Caco-2 (cell line): ENCODE results near the gene SPSB4. TPM values are rescaled to one million over a fixed set of nuclear protein-coding genes. Genes with fewer than 3 reads are reported as not detected.

Experiments used
- BruUV-seq: library from RNA; stranded (reverse); fragments of 400-500 nt; replicated peaks from 2 replicates; lab custom pipeline; 2021; lab: Mats Ljungman, UMichigan
- CTCF ChIA-PET: fragments of 300-600 bp; sonication (Branson Sonifier 250); formaldehyde crosslinking; loops from one replicate; lab custom pipeline; 2022; ENCODE audit warnings: antibody characterized with exemption; lab: Charles Lee
- POLR2A ChIA-PET: fragments of 300-600 bp; sonication (Branson Sonifier 250); formaldehyde crosslinking; loops from one replicate; lab custom pipeline; 2022; ENCODE audit warnings: antibody characterized with exemption; lab: Charles Lee
- DNase-seq, 2 experiments: peaks; one replicate each; pipeline versions ENCODE4 v3.0.0 to v3.0.0-alpha.2; 2020 to 2022
- H3K27me3 ChIP-seq: replicated peaks from 2 replicates; pipeline ENCODE4 v1.6.0; 2011; ENCODE audit warnings: low read length; ENCODE audit not compliant: control insufficient read depth, insufficient read depth
- H3K36me3 ChIP-seq: 2 replicates; pipeline ENCODE4 v1.5.1; 2011; ENCODE audit warnings: low read length; ENCODE audit not compliant: control insufficient read depth, insufficient read depth
- H3K4me1 ChIP-seq: fragments of 250-450 bp; sonication (Bioruptor Pico); 2 replicates; pipeline ENCODE4 v1.5.1; 2020; ENCODE audit warnings: mild to moderate bottlenecking
- H3K4me3 ChIP-seq: 2 replicates; pipeline ENCODE4 v1.5.1; 2011; ENCODE audit warnings: low read depth, mild to moderate bottlenecking, control low read depth, low read length
- H3K9me3 ChIP-seq: fragments of 250-450 bp; sonication (Bioruptor Pico); 2 replicates; pipeline ENCODE4 v1.5.1; 2020; ENCODE audit warnings: mild to moderate bottlenecking, moderate library complexity
- H3K27ac Mint-ChIP-seq: one replicate; pipeline ENCODE4 v1.8.0; 2022; ENCODE audit warnings: mixed read lengths; ENCODE audit not compliant: unreplicated experiment
- H3K27me3 Mint-ChIP-seq: one replicate; pipeline ENCODE4 v1.8.0; 2022; ENCODE audit warnings: mixed read lengths; ENCODE audit not compliant: insufficient read depth, unreplicated experiment
- H3K36me3 Mint-ChIP-seq: one replicate; pipeline ENCODE4 v1.8.0; 2022; ENCODE audit warnings: mild to moderate bottlenecking, mixed read lengths; ENCODE audit not compliant: insufficient read depth, unreplicated experiment
- H3K4me1 Mint-ChIP-seq: one replicate; pipeline ENCODE4 v1.8.0; 2022; ENCODE audit warnings: low read depth, mixed read lengths; ENCODE audit not compliant: unreplicated experiment
- H3K4me3 Mint-ChIP-seq: one replicate; pipeline ENCODE4 v1.8.0; 2022; ENCODE audit warnings: mild to moderate bottlenecking, moderate library complexity, mixed read lengths; ENCODE audit not compliant: unreplicated experiment
- H3K9me3 Mint-ChIP-seq: one replicate; pipeline ENCODE4 v1.8.0; 2022; ENCODE audit warnings: mixed read lengths; ENCODE audit not compliant: unreplicated experiment
- intact Hi-C: fragments of 100-400 bp; cut with micrococcal nuclease; formaldehyde crosslinking; loops from one replicate; pipeline ENCODE4 v1.10.0; 2022; ENCODE audit not compliant: unreplicated experiment
- total RNA-seq: library from RNA; stranded (reverse); gene quantifications from 2 replicates; pipeline ENCODE4 v1.2.3, GENCODE V29; 2022
- TF ChIP-seq, protein P1 (sequence below), 2 experiments: fragments of 200-600 bp in 1 of 2; IDR thresholded peaks; 1 replicate in 1 of 2; 2 replicates in 1 of 2; pipeline versions ENCODE4 v1.5.1 to v1.8.0; 2011 to 2022; ENCODE audit warnings: antibody characterized with exemption in 1 of 2, control low read depth in 1 of 2, inconsistent platforms in 1 of 2, low read depth in 1 of 2, low read length in 1 of 2, mild to moderate bottlenecking in 1 of 2, moderate library complexity in 1 of 2; ENCODE audit not compliant: insufficient read depth in 1 of 2, severe bottlenecking in 1 of 2, unreplicated experiment in 1 of 2

The SPSB4 gene
- total RNA-seq, 1 experiment from 2014 or later = not detected

DNA sequence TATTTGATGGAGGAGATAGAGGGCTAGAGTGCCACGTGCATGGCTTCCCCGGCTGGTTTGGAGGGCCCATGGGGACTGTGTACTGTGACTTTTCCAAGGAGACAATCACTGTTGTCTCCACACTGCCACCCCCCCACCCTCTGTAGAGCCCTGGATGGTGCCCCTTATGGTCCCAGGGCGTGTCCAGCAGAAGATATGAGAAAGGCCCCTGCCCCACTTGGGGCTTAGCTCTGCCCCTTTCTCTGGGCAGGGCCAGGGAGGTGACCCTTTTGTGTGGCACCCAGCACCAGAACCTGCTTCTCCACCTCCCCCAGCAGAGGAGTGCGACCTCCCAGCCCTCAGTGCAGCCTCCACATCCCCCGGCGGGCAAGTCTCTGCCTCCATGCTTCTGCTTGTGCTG is 32.1 kb downstream of the SPSB4 start:
- ChIA-PET POLR2A (no interaction called here), CTCF (no interaction called here)
- TF ChIP-seq, protein P1, sequence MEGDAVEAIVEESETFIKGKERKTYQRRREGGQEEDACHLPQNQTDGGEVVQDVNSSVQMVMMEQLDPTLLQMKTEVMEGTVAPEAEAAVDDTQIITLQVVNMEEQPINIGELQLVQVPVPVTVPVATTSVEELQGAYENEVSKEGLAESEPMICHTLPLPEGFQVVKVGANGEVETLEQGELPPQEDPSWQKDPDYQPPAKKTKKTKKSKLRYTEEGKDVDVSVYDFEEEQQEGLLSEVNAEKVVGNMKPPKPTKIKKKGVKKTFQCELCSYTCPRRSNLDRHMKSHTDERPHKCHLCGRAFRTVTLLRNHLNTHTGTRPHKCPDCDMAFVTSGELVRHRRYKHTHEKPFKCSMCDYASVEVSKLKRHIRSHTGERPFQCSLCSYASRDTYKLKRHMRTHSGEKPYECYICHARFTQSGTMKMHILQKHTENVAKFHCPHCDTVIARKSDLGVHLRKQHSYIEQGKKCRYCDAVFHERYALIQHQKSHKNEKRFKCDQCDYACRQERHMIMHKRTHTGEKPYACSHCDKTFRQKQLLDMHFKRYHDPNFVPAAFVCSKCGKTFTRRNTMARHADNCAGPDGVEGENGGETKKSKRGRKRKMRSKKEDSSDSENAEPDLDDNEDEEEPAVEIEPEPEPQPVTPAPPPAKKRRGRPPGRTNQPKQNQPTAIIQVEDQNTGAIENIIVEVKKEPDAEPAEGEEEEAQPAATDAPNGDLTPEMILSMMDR (IDR thresholded peaks at IDR 0.05; ENCODE audit: insufficient read depth in 1 of 2, low read depth in 1 of 2, low read length in 1 of 2, severe bottlenecking in 1 of 2, unreplicated experiment in 1 of 2) = no peak
- Mint-ChIP-seq H3K4me3 (no peak overlapping the region), H3K27ac (peak overlapping the region; percentile 43), H3K27me3 (no peaks in the 10 kb centered on the region), H3K9me3 (no peaks in the 10 kb centered on the region), H3K36me3 (peaks cover 6% of the 10 kb centered on the region), H3K4me1 (peaks cover 42% of the 10 kb centered on the region)
- intact Hi-C loops = no loop called here
- DNase-seq = no peak
- H3K4me3 ChIP-seq = no peak overlapping the region
- H3K36me3 ChIP-seq = no peaks in the 10 kb centered on the region
- no TSS peak for BruUV-seq
- H3K4me1 ChIP-seq = peaks cover 73% of the 10 kb centered on the region
- H3K9me3 ChIP-seq = no peaks in the 10 kb centered on the region
- no peaks in the 10 kb centered on the region for H3K27me3 ChIP-seq

DNA sequence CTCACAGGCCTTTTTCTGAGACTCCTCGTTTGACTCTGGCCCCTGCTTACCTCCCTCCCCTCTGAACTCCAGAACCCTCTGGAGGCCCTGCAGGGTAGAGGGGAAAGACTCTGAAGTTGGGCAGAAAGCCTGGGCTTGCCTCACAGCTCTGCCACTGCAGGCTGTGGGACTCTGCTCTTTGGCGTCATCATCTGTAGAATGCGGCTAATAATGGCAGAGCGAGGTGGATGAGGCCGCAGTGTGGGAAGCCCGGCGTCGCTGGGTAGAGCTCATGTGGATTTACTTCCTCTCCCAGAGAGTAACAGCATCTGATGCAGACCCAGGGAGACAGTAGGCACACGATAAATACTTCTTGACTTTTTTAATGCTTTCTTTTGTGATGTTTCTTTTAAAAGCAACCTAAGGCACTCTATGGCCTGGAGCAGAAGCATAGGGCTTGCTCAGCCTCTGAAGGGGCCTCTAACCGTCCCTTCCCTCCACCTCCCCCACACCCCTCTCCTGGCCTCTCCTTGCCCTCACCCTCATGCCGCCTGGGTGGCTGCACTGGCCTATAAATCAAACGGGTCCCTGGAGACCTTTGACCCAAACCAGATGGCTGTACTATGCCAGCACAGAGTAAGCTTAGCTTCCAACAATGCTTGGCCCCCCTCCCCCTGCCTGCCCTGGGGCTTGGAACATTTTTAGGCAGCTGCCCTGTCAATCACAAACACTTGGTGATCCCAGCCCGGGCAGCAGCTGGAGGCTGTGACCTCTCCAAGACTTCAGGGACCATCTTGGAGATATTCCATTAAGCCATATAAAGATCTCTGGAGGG is 32.9 kb downstream of the SPSB4 start:
- H3K4me3 Mint-ChIP-seq = no peak overlapping the region
- peak overlapping the region; percentile 43 for H3K27ac Mint-ChIP-seq
- POLR2A ChIA-PET = no interaction called here
- peaks cover 49% of the 10 kb centered on the region for H3K4me1 Mint-ChIP-seq
- Histone ChIP-seq H3K4me3 (no peak overlapping the region), H3K27me3 (no peaks in the 10 kb centered on the region), H3K4me1 (peaks cover 67% of the 10 kb centered on the region), H3K36me3 (no peaks in the 10 kb centered on the region), H3K9me3 (no peaks in the 10 kb centered on the region)
- DNase-seq = peak; percentile 73 to 88
- peaks cover 6% of the 10 kb centered on the region for H3K36me3 Mint-ChIP-seq
- CTCF ChIA-PET = interaction anchor here (0.6 kb wide), 1 partner anchor 240 kb away, joined by 4 read pairs; no protein-coding TSS in a partner anchor
- intact Hi-C loops = no loop called here
- no peaks in the 10 kb centered on the region for H3K27me3 Mint-ChIP-seq
- TF ChIP-seq, protein P1 (IDR thresholded peaks at IDR 0.05; ENCODE audit: insufficient read depth in 1 of 2, low read depth in 1 of 2, low read length in 1 of 2, severe bottlenecking in 1 of 2, unreplicated experiment in 1 of 2) = no peak
- no TSS peak for BruUV-seq
- no peaks in the 10 kb centered on the region for H3K9me3 Mint-ChIP-seq

- ChIA-PET POLR2A (no interaction called here), CTCF (no interaction called here)
- Mint-ChIP-seq H3K27ac (no peak overlapping the region), H3K9me3 (no peaks in the 10 kb centered on the region), H3K36me3 (peaks cover 6% of the 10 kb centered on the region), H3K4me1 (peaks cover 47% of the 10 kb centered on the region), H3K4me3 (no peak overlapping the region), H3K27me3 (no peaks in the 10 kb centered on the region)
- Histone ChIP-seq H3K27me3 (no peaks in the 10 kb centered on the region), H3K4me3 (no peak overlapping the region), H3K4me1 (peaks cover 69% of the 10 kb centered on the region), H3K36me3 (no peaks in the 10 kb centered on the region), H3K9me3 (no peaks in the 10 kb centered on the region)
- intact Hi-C loops = no loop called here
- no peak for DNase-seq
- TF ChIP-seq, protein P1 (IDR thresholded peaks at IDR 0.05; ENCODE audit: insufficient read depth in 1 of 2, low read depth in 1 of 2, low read length in 1 of 2, severe bottlenecking in 1 of 2, unreplicated experiment in 1 of 2) = no peak
- BruUV-seq = no TSS peak
Observed at GRCh38 chr3:141085343-141086070, 34.4 kb downstream of the SPSB4 start.
